HTR-8/SVneo (cell line): ENCODE data around the gene PPFIA3.
"Not testable (repeated sequence)": the region's sequence is repeated elsewhere in the genome, so short reads cannot be mapped to it uniquely, and the experiment has no call there.

Experiments used
- DNase-seq: peaks from one replicate; pipeline ENCODE4 v3.0.0; 2011; ENCODE audit warnings: low spot score, mixed read lengths; ENCODE audit not compliant: insufficient read length
- FAIRE-seq: peaks from 2 replicates; lab custom pipeline; 2011; peaks lifted over from hg19 to GRCh38; lab: Jason Lieb, UNC

Gene PPFIA3

GRCh38 chr19:49167857-49168409 lies 48.6 kb downstream of the PPFIA3 start:
- DNase-seq (no peak), FAIRE-seq (no peak)

- FAIRE-seq: no peak
- DNase-seq: no peak
Measured at GRCh38 chr19:49168421-49168820, 49.1 kb downstream of the PPFIA3 start.

DNA sequence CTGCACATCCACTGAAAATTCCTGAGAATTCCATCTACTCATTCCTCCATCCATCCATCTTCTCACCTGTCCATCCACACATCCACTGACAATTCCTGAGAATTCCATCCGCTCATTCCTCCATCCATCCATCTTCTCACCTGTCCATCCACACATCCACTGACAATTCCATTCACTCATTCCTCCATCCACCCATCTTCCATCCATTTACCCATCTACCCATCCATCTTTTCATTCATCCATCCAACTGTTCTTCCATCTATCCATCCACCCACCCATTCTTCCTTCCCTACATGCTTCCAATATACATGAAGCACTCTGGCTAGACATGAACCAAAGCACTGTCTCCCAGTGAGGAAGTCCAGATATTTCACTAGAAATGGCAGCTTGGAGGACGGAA lies 53.9 kb downstream of the PPFIA3 start:
- no peak for FAIRE-seq
- DNase-seq: no peak

DNA sequence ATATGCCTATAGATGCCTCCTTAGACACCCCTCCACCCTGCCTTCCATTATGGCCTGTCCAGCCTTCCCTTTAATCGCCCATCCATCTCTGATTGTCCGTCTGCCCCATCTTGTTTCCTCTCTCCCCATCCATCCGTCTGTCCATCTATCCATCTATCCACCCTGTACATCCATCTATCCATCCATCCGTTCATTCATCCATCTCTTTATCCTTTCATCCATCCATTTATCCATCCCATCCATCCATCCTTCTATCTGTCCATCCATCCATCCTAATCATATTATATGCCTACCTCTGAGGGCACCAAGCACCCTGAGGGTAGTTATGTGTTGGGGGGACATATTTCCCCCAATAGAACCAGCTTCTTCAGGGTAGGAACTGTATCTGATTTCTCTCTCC lies 61.3 kb downstream of the PPFIA3 start:
- no peak for FAIRE-seq
- no peak for DNase-seq

GRCh38 chr19:49182010-49182847 lies 62.9 kb downstream of the PPFIA3 start:
- FAIRE-seq: peak; percentile 92
- not testable (repeated sequence) for DNase-seq

DNA sequence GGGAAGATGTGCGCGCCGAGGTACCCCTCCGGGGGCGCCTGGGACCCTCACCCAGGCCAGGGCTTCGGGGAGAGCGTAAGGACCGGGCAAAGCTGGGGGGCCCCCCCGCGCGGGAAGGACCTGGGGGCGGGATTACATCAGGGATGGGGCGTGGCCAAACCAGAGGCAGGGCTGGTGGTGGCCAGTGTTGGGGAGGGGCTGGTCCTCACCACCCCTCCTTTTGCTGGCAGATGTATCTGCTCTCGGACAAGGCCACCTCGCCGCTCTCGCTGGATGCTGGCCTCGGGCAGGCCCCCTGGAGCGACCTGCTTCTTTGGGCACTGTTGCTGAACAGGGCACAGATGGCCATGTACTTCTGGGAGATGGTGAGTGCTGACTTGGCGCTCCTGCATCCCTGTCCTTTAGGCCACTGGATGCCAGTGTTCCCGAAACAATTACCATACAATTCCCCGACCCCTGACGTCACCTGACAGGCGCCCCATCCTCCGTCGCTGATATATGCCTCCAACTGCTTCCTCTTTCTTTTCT lies 63.6 kb downstream of the PPFIA3 start:
- no peak for DNase-seq
- no peak for FAIRE-seq

GRCh38 chr19:49186108-49186507 lies 66.8 kb downstream of the PPFIA3 start:
- no peak for FAIRE-seq
- no peak for DNase-seq

DNA sequence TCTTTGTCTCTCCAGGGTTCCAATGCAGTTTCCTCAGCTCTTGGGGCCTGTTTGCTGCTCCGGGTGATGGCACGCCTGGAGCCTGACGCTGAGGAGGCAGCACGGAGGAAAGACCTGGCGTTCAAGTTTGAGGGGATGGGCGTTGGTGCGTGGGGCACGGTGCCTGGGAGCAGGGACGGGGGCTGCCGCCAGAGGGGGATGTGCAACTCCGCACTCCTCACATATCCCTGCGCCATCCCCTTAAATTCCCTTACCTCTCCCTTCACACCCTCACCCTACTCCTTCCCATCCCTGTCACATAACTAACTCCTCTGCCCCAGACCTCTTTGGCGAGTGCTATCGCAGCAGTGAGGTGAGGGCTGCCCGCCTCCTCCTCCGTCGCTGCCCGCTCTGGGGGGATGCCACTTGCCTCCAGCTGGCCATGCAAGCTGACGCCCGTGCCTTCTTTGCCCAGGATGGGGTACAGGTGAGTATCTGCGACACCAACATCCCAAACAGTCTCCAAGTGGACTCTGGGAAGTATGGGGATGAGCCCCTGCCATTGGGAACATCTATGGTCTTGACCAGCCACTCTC lies 69.4 kb downstream of the PPFIA3 start:
- FAIRE-seq: no peak
- no peak for DNase-seq

GRCh38 chr19:49189259-49189658 lies 69.9 kb downstream of the PPFIA3 start:
- FAIRE-seq (no peak), DNase-seq (no peak)

DNA sequence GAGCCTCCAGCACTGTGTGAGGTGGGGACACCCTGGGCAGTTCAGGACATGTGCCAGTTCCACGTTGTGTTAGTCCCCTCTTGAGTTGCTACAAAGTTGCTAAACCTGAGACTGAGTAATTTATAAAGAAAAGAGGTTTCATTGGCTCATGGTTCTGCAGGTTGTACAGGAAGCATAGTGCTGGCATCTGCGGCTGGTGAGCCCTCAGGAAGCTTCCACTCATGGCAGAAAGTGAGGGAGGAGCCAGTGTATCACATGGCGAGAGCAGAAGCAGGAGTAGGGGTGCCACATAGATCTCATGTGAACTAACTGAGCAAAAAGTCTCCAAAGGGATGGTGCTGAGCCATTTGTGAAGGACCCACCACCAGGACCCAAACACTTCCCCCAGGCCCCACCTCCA lies 71.4 kb downstream of the PPFIA3 start:
- FAIRE-seq: no peak
- DNase-seq: no peak

GRCh38 chr19:49193822-49194394 lies 74.6 kb downstream of the PPFIA3 start:
- DNase-seq (no peak), FAIRE-seq (no peak)

DNA sequence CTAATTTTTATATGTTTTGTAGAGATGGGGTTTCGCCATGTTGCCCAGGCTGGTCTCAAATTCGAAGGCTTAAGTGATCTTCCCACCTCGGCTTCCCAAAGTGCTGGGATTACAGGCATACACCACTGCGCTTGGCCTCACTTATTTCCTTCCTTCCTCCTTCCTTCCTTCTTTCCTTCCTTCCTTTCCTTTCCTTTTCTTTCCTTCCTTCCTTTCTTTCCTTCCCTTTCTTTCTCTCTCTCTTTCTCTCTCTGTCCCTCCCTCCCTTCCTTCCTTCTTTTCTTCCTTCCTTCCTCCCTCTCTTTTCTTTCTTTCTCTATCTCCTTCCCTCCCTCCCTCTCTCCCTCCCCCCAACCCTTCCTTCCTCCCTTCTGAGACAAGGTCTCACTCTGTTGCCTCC lies 75.1 kb downstream of the PPFIA3 start:
- FAIRE-seq (no peak), DNase-seq (no peak)

DNA sequence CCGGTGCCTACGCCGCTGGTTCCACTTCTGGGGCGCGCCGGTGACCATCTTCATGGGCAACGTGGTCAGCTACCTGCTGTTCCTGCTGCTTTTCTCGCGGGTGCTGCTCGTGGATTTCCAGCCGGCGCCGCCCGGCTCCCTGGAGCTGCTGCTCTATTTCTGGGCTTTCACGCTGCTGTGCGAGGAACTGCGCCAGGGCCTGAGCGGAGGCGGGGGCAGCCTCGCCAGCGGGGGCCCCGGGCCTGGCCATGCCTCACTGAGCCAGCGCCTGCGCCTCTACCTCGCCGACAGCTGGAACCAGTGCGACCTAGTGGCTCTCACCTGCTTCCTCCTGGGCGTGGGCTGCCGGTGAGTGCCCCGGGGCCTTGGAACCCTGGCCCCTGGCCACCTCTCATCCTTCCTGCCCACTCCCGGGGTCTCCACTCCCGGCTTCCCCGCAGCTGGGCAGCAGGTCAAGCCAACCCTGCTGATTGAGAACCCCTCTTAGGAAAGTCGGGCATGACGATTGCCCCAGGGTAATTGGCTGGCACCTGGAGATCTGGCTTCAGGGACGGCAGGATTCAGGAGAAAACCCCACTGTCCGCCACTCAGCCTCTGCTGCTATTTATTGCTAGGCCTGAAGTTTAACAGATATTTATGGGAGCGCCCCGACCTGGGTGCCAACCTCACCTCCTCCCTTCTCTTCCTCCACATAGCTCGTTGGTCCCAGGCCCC lies 77.3 kb downstream of the PPFIA3 start:
- no peak for DNase-seq

GRCh38 chr19:49200238-49200862 lies 81.0 kb downstream of the PPFIA3 start:
- DNase-seq: no peak
- FAIRE-seq: no peak

More for the DNA sequence above, 77.3 kb downstream of the PPFIA3 start:
- FAIRE-seq: no peak
